Measurements from ENCODE around the gene SCN2A.

SCN2A gene

GRCh38 chr2:165205865-165206264 is 33.3 kb upstream of the SCN2A start:
- Histone ChIP-seq H3K4me3 (ENCODE audit: low read depth, low read length, poor library complexity, severe bottlenecking) (no peak overlapping the region), H3K9ac (ENCODE audit: low read length) (no peak overlapping the region), H4K20me1 (ENCODE audit: insufficient read depth, low read length) (no peaks in the 10 kb centered on the region), H3K4me1 (ENCODE audit: insufficient read depth, low read length, severe bottlenecking) (no peaks in the 10 kb centered on the region), H2AFZ (ENCODE audit: low read length) (no peak overlapping the region), H3K27me3 (ENCODE audit: insufficient read depth, low read length) (no peaks in the 10 kb centered on the region), H3F3A (ENCODE audit: insufficient read depth, low read length) (no peaks in the 10 kb centered on the region), H3K79me2 (ENCODE audit: insufficient read depth, low read length) (no peaks in the 10 kb centered on the region), H3K36me3 (ENCODE audit: insufficient read depth, low read length) (no peaks in the 10 kb centered on the region), H3K9me2 (ENCODE audit: low read depth, low read length) (no peaks in the 10 kb centered on the region), H3K4me2 (ENCODE audit: low read length) (no peak overlapping the region), H3K27ac (ENCODE audit: low read depth, low read length, poor library complexity, severe bottlenecking) (no peak overlapping the region), H3K9me3 (ENCODE audit: low read length) (no peaks in the 10 kb centered on the region)
- TF ChIP-seq EZH2 (IDR thresholded peaks at IDR 0.05; ENCODE audit: borderline replicate concordance, low read length), result no peak
- TF ChIP-seq, protein P1, sequence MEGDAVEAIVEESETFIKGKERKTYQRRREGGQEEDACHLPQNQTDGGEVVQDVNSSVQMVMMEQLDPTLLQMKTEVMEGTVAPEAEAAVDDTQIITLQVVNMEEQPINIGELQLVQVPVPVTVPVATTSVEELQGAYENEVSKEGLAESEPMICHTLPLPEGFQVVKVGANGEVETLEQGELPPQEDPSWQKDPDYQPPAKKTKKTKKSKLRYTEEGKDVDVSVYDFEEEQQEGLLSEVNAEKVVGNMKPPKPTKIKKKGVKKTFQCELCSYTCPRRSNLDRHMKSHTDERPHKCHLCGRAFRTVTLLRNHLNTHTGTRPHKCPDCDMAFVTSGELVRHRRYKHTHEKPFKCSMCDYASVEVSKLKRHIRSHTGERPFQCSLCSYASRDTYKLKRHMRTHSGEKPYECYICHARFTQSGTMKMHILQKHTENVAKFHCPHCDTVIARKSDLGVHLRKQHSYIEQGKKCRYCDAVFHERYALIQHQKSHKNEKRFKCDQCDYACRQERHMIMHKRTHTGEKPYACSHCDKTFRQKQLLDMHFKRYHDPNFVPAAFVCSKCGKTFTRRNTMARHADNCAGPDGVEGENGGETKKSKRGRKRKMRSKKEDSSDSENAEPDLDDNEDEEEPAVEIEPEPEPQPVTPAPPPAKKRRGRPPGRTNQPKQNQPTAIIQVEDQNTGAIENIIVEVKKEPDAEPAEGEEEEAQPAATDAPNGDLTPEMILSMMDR (IDR thresholded peaks at IDR 0.05; ENCODE audit: low read length), result no peak

GRCh38 chr2:165208094-165208493 is 31.1 kb upstream of the SCN2A start:
- Histone ChIP-seq H3K9me3 (ENCODE audit: low read length) (no peaks in the 10 kb centered on the region), H3K9me2 (ENCODE audit: low read depth, low read length) (no peaks in the 10 kb centered on the region), H4K20me1 (ENCODE audit: insufficient read depth, low read length) (no peaks in the 10 kb centered on the region), H3K27me3 (ENCODE audit: insufficient read depth, low read length) (no peaks in the 10 kb centered on the region), H3K4me2 (ENCODE audit: low read length) (no peak overlapping the region), H3K36me3 (ENCODE audit: insufficient read depth, low read length) (no peaks in the 10 kb centered on the region), H2AFZ (ENCODE audit: low read length) (no peak overlapping the region), H3K79me2 (ENCODE audit: insufficient read depth, low read length) (no peaks in the 10 kb centered on the region), H3K4me1 (ENCODE audit: insufficient read depth, low read length, severe bottlenecking) (no peaks in the 10 kb centered on the region), H3K4me3 (ENCODE audit: low read depth, low read length, poor library complexity, severe bottlenecking) (no peak overlapping the region), H3F3A (ENCODE audit: insufficient read depth, low read length) (no peaks in the 10 kb centered on the region), H3K27ac (ENCODE audit: low read depth, low read length, poor library complexity, severe bottlenecking) (no peak overlapping the region), H3K9ac (ENCODE audit: low read length) (no peak overlapping the region)
- no peak for TF ChIP-seq EZH2 (IDR thresholded peaks at IDR 0.05; ENCODE audit: borderline replicate concordance, low read length)
- TF ChIP-seq, protein P1 (IDR thresholded peaks at IDR 0.05; ENCODE audit: low read length), result no peak

GRCh38 chr2:165214093-165214492 is 25.1 kb upstream of the SCN2A start:
- Histone ChIP-seq H4K20me1 (ENCODE audit: insufficient read depth, low read length) (no peaks in the 10 kb centered on the region), H3K4me1 (ENCODE audit: insufficient read depth, low read length, severe bottlenecking) (no peaks in the 10 kb centered on the region), H3K36me3 (ENCODE audit: insufficient read depth, low read length) (no peaks in the 10 kb centered on the region), H3K4me3 (ENCODE audit: low read depth, low read length, poor library complexity, severe bottlenecking) (no peak overlapping the region), H3K27me3 (ENCODE audit: insufficient read depth, low read length) (no peaks in the 10 kb centered on the region), H3K9me3 (ENCODE audit: low read length) (no peaks in the 10 kb centered on the region), H3K4me2 (ENCODE audit: low read length) (no peak overlapping the region), H3K79me2 (ENCODE audit: insufficient read depth, low read length) (no peaks in the 10 kb centered on the region), H3K9me2 (ENCODE audit: low read depth, low read length) (no peaks in the 10 kb centered on the region), H3K9ac (ENCODE audit: low read length) (no peak overlapping the region), H3F3A (ENCODE audit: insufficient read depth, low read length) (no peaks in the 10 kb centered on the region), H3K27ac (ENCODE audit: low read depth, low read length, poor library complexity, severe bottlenecking) (no peak overlapping the region), H2AFZ (ENCODE audit: low read length) (no peak overlapping the region)
- no peak for TF ChIP-seq EZH2 (IDR thresholded peaks at IDR 0.05; ENCODE audit: borderline replicate concordance, low read length)
- TF ChIP-seq, protein P1 (IDR thresholded peaks at IDR 0.05; ENCODE audit: low read length), result no peak

Data from OCI-LY1 (cell line).